Activated CD4-positive, alpha-beta T cell treated with anti-CD3 and anti-CD28 coated beads, Interleukin-2, amount 10 ng/mL, durations not matched to agents 24 days and 14 days (primary cell): ENCODE results near the gene SLC25A5. TPM values are rescaled to one million over a fixed set of nuclear protein-coding genes. Genes with fewer than 3 reads are reported as not detected.
"Not testable (repeated sequence)": the region's sequence is repeated elsewhere in the genome, so short reads cannot be mapped to it uniquely, and the experiment has no call there.

Experiments used
- DNase-seq: peaks from one replicate; pipeline ENCODE4 v3.0.0; 2022
- H3K27ac Mint-ChIP-seq: one replicate; pipeline ENCODE4 v1.8.0; 2022; ENCODE audit warnings: mild to moderate bottlenecking, mixed read lengths
- H3K27me3 Mint-ChIP-seq: one replicate; pipeline ENCODE4 v1.8.0; 2022; ENCODE audit warnings: mixed read lengths
- H3K36me3 Mint-ChIP-seq: one replicate; pipeline ENCODE4 v1.8.0; 2022; ENCODE audit warnings: low read depth, mild to moderate bottlenecking, mixed read lengths
- H3K4me1 Mint-ChIP-seq: one replicate; pipeline ENCODE4 v1.8.0; 2021; ENCODE audit warnings: mixed read lengths
- H3K4me3 Mint-ChIP-seq: one replicate; pipeline ENCODE4 v1.8.0; 2022; ENCODE audit warnings: mild to moderate bottlenecking, moderate library complexity, mixed read lengths
- H3K9me3 Mint-ChIP-seq: one replicate; pipeline ENCODE4 v1.8.0; 2021; ENCODE audit warnings: mixed read lengths
- intact Hi-C: fragments of 100-400 bp; cut with micrococcal nuclease; formaldehyde crosslinking; loops from one replicate; pipeline ENCODE4 v1.15.1; 2023
- total RNA-seq: library from RNA; stranded (reverse); gene quantifications from 2 replicates; pipeline ENCODE4 v1.2.3, GENCODE V29; 2022

The SLC25A5 gene
- total RNA-seq, 1 donor from 2014 or later, result 532 TPM

DNA sequence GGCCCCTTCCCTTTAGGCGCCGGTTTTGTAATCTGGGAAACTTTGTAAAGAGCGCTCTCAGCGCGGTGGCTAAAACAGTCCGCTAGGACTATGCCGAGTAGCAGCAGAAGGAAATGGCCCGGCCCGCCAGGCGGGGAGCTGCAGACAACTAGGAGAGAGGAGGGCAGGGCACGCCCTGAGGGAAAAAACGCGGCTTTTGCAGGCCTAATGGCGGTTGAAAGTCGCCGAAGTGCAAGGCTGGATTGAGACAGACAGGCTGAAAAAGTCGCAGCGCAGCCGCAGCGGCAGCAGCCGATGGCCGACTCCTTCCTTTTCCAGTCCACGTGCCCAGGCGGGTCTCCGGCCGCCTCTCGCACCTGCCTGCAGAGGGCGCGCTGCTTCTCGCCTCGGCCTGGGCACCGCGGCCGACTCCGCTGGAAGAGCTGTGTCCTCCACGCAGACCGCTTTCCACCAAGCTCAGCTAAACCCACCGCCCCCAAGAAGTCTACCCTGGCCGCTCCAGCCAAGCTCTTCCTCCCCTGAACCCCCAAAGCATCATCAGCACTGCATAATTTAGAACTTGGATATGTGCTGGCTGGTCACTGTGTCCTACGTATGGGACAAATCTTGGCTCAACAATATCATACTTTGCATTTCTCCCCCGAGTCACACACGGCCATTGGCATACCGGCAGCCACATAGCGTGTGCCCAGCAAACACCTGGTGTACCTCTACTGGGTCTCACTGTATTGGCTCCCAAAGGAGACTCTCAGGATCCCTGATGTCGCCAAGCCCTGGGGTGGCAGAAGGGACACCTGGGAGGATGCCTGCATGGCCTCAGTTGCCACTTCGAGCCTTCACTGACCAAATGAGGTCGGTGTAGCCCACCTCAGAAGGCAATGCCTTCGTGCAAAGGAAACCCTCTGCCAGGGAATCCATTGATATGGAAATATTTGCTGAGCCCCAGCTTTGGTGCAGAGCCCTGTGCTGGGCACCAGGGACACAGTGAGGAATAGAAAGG lies 14.5 kb downstream of the SLC25A5 start:
- peak overlapping the region; percentile 74 for H3K4me3 Mint-ChIP-seq
- H3K27ac Mint-ChIP-seq, result peak overlapping the region; percentile 79
- intact Hi-C loops, result loop anchor here (1.0 to 10.0 kb wide), 2 partner anchors 14 to 122 kb away; partner anchors contain the start of genes NKRF and SLC25A5

DNA sequence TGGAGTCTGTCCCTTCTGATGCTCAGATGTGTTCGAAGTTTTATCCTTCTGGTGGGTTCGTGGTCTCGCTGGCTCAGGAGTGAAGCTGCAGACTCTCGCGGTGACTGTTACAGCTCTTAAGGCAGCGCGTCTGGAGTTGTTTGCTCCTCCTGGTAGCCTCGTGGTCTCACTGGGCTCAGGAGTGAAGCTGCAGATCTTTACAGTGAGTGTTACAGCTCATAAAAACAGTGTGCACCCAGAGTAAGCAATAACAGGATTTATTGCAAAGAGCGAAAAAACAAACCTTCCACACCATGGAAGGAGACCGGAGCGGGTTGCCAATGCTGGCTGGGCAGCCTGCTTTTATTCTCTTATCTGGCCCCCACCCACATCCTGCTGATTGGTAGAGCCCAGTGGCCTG lies 18.5 kb downstream of the SLC25A5 start:
- peaks cover 4% of the 10 kb centered on the region for H3K4me1 Mint-ChIP-seq
- H3K4me3 Mint-ChIP-seq, result no peak overlapping the region
- no peak overlapping the region for H3K27ac Mint-ChIP-seq
- no peaks in the 10 kb centered on the region for H3K9me3 Mint-ChIP-seq
- no peak for DNase-seq
- intact Hi-C loops, result loop anchor here (5.0 to 10.0 kb wide), 2 partner anchors 118 to 396 kb away; partner anchors contain the start of gene NKRF
- H3K36me3 Mint-ChIP-seq, result no peaks in the 10 kb centered on the region
- no peaks in the 10 kb centered on the region for H3K27me3 Mint-ChIP-seq

More for the DNA sequence above, 14.5 kb downstream of the SLC25A5 start:
- peak; percentile 90 for DNase-seq
- Mint-ChIP-seq H3K36me3 (no peaks in the 10 kb centered on the region), H3K4me1 (peaks cover 6% of the 10 kb centered on the region), H3K9me3 (no peaks in the 10 kb centered on the region), H3K27me3 (no peaks in the 10 kb centered on the region)

DNA sequence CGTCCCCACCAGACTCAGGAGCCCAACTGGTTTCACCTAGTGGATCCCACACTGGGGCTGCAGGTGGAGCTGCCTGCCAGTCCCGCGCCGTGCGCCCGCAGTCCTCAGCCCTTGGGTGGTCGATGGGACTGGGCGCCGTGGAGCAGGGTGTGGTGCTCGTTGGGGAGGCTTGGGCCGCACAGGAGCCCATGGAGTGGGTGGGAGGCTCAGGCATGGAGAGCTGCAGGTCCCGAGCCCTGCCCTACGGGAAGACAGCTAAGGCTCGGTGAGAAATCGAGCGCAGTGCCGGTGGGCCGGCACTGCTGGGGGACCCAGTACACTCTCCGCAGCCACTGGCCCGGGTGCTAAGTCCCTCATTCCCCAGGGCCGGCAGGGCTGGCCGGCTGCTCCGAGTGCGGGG lies 19.5 kb downstream of the SLC25A5 start:
- H3K27me3 Mint-ChIP-seq, H3K27ac Mint-ChIP-seq, H3K36me3 Mint-ChIP-seq, H3K9me3 Mint-ChIP-seq, H3K4me3 Mint-ChIP-seq, DNase-seq, H3K4me1 Mint-ChIP-seq: not testable (repeated sequence)
- intact Hi-C loops, result loop anchor here (5.0 to 10.0 kb wide), 2 partner anchors 117 to 395 kb away; partner anchors contain the start of gene NKRF

DNA sequence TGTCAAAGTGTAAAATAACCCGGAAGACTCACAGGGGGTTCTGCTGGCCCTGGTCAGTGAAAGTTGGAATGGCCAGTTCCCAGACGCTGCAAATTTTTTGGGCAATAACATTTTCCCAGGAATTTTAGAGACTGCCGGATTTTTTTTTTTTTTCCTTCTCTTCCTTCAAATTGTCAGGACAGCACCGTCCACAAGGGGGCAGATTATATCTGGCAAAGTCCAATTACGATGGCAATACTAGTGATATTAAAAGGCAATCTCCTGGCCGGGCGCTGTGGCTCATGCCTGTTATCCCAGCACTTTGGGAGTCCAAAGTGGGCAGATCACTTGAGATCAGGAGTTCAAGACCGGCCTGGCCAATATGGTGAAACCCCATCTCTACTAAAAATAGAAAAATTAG lies 20.5 kb downstream of the SLC25A5 start:
- peak; percentile 74 for DNase-seq
- Mint-ChIP-seq H3K4me1 (no peaks in the 10 kb centered on the region), H3K27ac (no peak overlapping the region), H3K4me3 (no peak overlapping the region), H3K27me3 (no peaks in the 10 kb centered on the region), H3K36me3 (no peaks in the 10 kb centered on the region), H3K9me3 (no peaks in the 10 kb centered on the region)
- intact Hi-C loops, result loop anchor here (5.0 to 10.0 kb wide), 2 partner anchors 116 to 394 kb away; partner anchors contain the start of gene NKRF

DNA sequence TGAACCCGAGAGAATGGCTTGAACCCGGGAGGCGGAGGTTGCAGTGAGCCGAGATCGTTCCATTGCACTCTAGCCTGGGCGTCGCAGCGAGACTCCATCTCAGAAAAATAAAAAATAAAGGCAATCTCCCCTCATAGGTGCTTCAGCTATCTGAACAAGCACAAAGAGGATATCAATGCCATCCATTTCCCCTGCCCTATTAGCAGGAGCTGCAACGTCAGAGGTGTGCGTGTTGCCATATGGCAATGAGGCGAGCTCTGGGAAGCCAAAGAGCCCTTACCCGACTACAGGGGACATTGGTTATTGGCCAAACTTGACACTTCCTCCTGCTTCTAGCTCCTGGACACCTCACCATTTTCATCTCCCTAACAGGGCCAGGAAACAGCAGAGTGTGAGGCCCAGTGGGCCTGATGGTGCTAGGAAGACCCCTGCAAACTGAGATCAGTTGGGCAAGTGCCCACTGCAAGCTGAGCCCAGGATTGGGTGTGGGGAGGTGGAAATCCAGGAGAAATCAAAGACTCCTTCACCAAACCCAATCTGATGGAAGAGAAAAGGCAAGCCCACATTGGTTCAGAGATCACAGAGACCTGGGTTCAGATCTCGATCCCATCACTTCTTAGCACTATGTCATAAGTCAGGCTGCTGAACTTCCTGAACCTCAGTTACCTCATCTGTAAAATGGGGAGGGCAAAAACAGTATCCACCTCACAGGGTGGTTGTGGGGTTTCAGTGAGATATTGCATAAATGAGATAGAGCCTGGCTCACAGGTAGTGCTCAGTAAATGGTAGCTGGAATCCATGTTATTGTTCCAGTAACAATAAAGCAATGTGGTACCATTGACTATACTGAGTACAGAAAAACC lies 21.2 kb downstream of the SLC25A5 start:
- no peak overlapping the region for H3K4me3 Mint-ChIP-seq
- H3K4me1 Mint-ChIP-seq, result no peaks in the 10 kb centered on the region
- intact Hi-C loops, result loop anchor here (5.0 to 10.0 kb wide), 2 partner anchors 115 to 393 kb away; partner anchors contain the start of gene NKRF
- no peaks in the 10 kb centered on the region for H3K36me3 Mint-ChIP-seq
- no peak overlapping the region for H3K27ac Mint-ChIP-seq
- no peaks in the 10 kb centered on the region for H3K9me3 Mint-ChIP-seq
- DNase-seq, result no peak
- H3K27me3 Mint-ChIP-seq, result no peaks in the 10 kb centered on the region

DNA sequence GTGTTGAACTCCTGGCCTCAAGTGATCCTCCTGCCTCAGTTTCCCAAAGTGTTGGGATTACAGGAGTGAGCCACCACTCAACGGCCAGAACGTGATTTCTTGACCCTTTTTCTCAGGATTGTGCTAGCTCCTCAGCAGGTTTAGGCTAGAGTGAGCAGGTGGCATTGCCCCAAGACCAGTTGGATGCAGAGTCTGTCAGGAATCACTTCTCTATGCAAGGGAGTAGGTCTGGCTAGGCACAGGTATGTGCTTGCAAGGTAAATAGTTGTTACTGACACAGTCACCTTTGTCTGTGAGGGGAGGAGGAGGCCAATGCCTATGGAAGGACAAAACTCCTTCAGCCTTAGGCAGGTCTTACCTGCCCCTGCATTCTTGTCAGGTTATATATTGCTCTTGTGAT lies 24.2 kb downstream of the SLC25A5 start:
- no peak for DNase-seq
- Mint-ChIP-seq H3K9me3 (no peaks in the 10 kb centered on the region), H3K4me1 (peaks cover 7% of the 10 kb centered on the region), H3K27ac (no peak overlapping the region), H3K36me3 (no peaks in the 10 kb centered on the region), H3K4me3 (no peak overlapping the region), H3K27me3 (no peaks in the 10 kb centered on the region)
- intact Hi-C loops, result no loop called here

DNA sequence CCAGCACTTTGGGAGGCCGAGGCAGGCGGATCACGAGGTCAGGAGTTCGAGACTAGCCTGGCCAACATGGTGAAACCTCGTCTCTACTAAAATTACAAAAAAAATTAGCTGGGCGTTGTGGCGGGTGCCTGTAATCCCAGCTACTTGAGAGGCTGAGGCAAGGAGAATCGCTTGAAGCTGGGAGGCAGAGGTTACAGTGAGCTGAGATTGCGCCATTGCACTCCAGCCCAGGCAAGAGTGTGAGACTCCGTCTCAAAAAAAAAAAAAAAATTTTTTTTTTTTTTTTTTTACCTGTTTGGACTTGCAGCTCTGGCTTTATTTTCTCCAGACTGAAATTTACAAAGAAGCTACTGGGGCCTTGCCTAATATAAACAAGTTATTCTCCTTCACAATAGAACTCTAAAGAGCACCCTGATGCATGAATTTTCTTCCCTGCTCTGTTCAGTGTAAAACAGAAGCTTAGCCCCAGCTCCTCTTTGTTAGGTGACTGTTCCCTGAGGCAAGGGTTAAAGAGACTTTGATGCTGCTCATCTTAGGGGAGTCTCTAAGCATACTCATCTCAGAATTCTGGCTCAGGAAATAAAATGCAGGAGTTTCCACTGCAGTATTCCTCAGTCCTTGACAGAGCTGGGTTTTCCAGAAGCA lies 25.7 kb downstream of the SLC25A5 start:
- H3K36me3 Mint-ChIP-seq, intact Hi-C loops, H3K4me1 Mint-ChIP-seq, H3K27ac Mint-ChIP-seq, H3K9me3 Mint-ChIP-seq, H3K27me3 Mint-ChIP-seq, DNase-seq, H3K4me3 Mint-ChIP-seq: not testable (repeated sequence)

DNA sequence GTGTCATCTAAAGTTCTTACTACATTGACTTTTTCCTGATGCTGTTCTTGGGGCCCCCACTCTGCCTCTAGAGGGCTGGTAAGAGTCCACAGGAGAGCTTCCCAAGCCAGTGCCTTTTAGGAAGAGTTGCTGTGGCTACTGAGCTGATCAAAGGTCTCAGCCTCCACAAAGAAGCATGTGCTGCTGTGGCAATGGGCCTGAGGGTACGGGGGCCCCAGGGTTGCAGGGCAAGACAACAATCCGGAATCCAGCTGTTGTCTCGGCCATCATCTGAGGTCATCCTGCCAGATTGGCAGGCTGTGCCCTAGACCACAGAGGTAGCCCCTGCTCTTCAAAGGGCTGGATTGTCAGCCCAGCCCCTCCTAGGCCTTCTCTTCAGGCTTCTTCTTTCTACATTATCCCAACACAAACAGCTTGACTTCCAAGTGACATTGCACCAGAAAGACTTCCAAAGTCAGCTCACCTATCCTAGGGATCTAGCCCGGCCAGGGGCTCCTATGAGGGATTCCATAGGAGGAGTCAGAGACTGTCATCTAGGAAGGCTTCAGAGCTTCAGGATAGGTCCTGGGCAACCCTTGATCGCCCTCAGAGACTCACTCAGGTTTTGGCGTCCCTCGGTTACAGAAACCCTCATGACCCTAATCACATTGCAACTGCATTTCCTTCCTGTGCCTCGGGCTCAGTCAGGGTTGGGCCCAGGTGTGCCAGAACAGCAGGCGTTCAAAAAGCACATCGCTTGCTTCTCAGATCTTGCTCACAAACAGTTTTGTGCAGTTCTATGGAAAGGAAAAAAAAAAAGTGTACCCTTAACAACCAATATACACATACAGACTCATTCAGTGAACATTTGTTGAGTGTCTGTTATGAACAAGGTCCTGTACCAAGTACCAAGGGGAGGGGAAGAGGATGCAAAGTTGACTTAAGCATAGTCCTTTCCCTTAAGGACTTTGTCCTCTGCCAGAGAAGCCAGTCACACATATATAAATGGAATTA lies 27.8 kb downstream of the SLC25A5 start:
- Mint-ChIP-seq H3K4me1 (peaks cover 7% of the 10 kb centered on the region), H3K4me3 (no peak overlapping the region), H3K27me3 (no peaks in the 10 kb centered on the region), H3K36me3 (no peaks in the 10 kb centered on the region), H3K9me3 (no peaks in the 10 kb centered on the region), H3K27ac (no peak overlapping the region)
- peak; percentile 54 for DNase-seq
- intact Hi-C loops, result no loop called here

DNA sequence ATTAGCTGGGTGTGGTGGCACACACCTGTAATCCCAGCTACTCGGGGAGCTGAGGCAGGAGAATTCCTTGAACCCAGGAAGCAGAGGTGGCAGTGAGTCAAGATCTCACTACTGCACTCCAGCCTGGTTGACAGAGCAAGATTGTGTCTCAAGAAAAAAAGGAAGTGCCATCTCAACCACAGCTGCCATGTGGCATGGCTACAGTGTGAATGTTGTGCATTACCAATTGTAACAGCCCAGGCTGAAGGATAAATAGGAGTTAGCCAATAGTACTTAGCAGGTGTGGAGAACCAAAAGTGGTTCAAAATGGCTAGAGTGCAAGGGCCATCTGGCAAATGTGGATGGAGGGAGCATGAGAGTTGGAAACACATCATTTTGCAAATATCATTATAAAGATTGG lies 28.9 kb downstream of the SLC25A5 start:
- H3K4me3 Mint-ChIP-seq, result no peak overlapping the region
- H3K27ac Mint-ChIP-seq, result no peak overlapping the region
- H3K27me3 Mint-ChIP-seq, result no peaks in the 10 kb centered on the region
- no peaks in the 10 kb centered on the region for H3K36me3 Mint-ChIP-seq
- peaks cover 8% of the 10 kb centered on the region for H3K4me1 Mint-ChIP-seq
- DNase-seq, result no peak
- H3K9me3 Mint-ChIP-seq, result no peaks in the 10 kb centered on the region
- intact Hi-C loops, result no loop called here

DNA sequence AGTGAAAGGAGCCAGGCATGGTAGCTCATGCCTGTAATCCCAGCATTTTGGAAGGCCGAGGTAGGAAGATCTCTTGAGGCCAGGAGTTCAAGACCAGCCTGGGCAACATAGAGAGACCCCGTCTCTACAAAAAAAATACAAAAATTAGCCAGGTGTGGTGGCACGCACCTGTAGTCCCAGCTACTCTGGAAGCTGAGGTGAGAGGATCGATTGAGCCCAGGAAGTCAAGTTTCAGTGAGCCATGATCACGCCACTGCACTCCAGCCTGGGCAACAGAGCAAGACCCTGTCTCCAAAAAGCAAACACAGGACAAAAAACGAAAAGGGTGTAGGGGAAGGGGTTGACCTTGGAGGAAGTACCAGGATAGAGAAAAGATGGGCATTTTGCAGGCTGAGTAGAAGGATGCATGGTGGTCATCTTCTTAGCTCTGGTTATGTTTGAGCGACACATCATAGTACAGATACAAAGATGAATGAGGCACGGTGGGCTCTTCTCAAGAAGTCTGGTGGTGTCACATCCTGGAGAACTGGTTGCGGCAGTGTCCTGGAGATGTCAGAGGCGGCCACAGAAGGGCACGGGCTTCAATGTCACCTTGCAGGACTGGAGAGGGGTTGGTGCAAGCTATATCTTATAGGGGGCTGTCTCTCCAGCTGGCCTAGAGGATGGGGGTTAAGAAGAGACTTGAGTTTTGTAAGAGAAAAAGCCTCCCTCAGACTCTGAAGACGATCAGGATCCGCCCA lies 32.0 kb downstream of the SLC25A5 start:
- Mint-ChIP-seq H3K4me1 (peaks cover 10% of the 10 kb centered on the region), H3K27me3 (no peaks in the 10 kb centered on the region), H3K9me3 (no peaks in the 10 kb centered on the region), H3K27ac (no peak overlapping the region), H3K4me3 (no peak overlapping the region), H3K36me3 (no peaks in the 10 kb centered on the region)
- intact Hi-C loops, result no loop called here
- DNase-seq, result no peak

DNA sequence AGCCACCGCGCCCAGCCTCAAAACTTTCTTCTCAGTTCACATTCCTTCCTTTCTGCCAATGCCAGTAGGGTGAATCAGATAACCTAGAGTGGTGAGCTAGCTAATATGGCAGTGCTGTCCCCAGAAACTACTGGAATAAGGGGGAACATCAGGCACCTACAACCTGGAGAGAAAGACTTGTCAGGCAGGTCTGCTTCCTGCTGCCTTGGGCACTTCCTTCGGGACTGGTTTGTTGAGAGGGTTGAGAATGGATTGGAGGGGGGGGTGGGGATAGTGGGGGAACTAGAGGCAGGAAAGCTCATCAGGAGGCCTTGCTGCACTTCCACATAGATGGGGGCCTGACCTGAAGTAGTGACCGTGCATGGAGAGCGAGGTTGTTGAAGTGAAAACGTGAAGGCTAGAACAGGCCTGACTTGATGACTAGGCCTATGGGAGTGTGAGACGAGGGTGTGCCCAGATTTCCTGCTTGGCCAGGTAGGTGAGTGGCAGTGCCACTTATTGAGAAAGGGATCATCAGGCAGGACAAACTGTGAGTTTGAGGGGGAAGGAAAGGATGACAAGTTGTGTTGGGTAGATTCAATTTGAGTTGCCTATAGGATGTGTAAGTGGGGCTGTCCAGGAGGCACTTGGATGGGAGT lies 33.4 kb downstream of the SLC25A5 start:
- Mint-ChIP-seq H3K4me1 (peaks cover 5% of the 10 kb centered on the region), H3K4me3 (no peak overlapping the region), H3K27me3 (no peaks in the 10 kb centered on the region), H3K27ac (no peak overlapping the region), H3K9me3 (no peaks in the 10 kb centered on the region), H3K36me3 (no peaks in the 10 kb centered on the region)
- no peak for DNase-seq
- intact Hi-C loops, result no loop called here
